ELR (cell line): ENCODE measurements around the gene PLA2G4D.

ENCODE experiments used
- DNase-seq: peaks from one replicate; pipeline ENCODE4 v3.0.0-alpha.2; 2015; ENCODE audit warnings: low read depth

Gene PLA2G4D

GRCh38 chr15:42072141-42072685 lies 22.1 kb downstream of the PLA2G4D start:
- DNase-seq: no peak

GRCh38 chr15:42071717-42072116 lies 22.6 kb downstream of the PLA2G4D start:
- no peak for DNase-seq

- DNase-seq: no peak
These were observed 23.4 kb downstream of the PLA2G4D start for GRCh38 chr15:42070976-42071350.

GRCh38 chr15:42070279-42070975 lies 23.9 kb downstream of the PLA2G4D start:
- no peak for DNase-seq

GRCh38 chr15:42069496-42070278 lies 24.7 kb downstream of the PLA2G4D start:
- DNase-seq: no peak

GRCh38 chr15:42069025-42069424 lies 25.3 kb downstream of the PLA2G4D start:
- DNase-seq: no peak

GRCh38 chr15:42068601-42069000 lies 25.8 kb downstream of the PLA2G4D start:
- no peak for DNase-seq

- no peak for DNase-seq
These were observed 27.5 kb downstream of the PLA2G4D start for GRCh38 chr15:42066764-42067415.

GRCh38 chr15:42065468-42065867 lies 28.9 kb downstream of the PLA2G4D start:
- DNase-seq: no peak

- peak; percentile 39 for DNase-seq
These were observed 29.3 kb downstream of the PLA2G4D start for GRCh38 chr15:42065033-42065432.

- DNase-seq: no peak
These were observed 30.1 kb downstream of the PLA2G4D start for GRCh38 chr15:42064271-42064670.

GRCh38 chr15:42063122-42063848 lies 31.1 kb downstream of the PLA2G4D start:
- no peak for DNase-seq

- DNase-seq: no peak
These were observed 32.0 kb downstream of the PLA2G4D start for GRCh38 chr15:42062284-42062806.

GRCh38 chr15:42060797-42061196 lies 33.6 kb downstream of the PLA2G4D start:
- DNase-seq: no peak

- no peak for DNase-seq
These were observed 33.9 kb downstream of the PLA2G4D start for GRCh38 chr15:42060477-42060763.

GRCh38 chr15:42059661-42060476 lies 34.5 kb downstream of the PLA2G4D start:
- DNase-seq: peak; percentile 53

- DNase-seq: no peak
These were observed 35.6 kb downstream of the PLA2G4D start for GRCh38 chr15:42058791-42059190.

GRCh38 chr15:42057799-42058646 lies 36.3 kb downstream of the PLA2G4D start:
- DNase-seq: no peak

- peak; percentile 80 for DNase-seq
These were observed 37.2 kb downstream of the PLA2G4D start for GRCh38 chr15:42056934-42057798.
